Fibroblast of the aortic adventitia (primary cell): ENCODE results near the gene CORO2B. TPM values are rescaled to one million over a fixed set of nuclear protein-coding genes. Genes with fewer than 3 reads are reported as not detected.
"Not testable (repeated sequence)": the region's sequence is repeated elsewhere in the genome, so short reads cannot be mapped to it uniquely, and the experiment has no call there.

Experiments used
- DNase-seq: peaks from one replicate; pipeline ENCODE4 v3.0.0-alpha.2; 2010; ENCODE audit warnings: low read depth
- H3K4me3 ChIP-seq: 2 replicates; pipeline ENCODE4 v1.5.1; 2011; ENCODE audit warnings: low read depth, mild to moderate bottlenecking, control low read depth, low read length, moderate library complexity
- total RNA-seq: library from RNA; depleted of rRNA; stranded (reverse); fragments of >200 nt; gene quantifications from 2 replicates; pipeline ENCODE4 v1.2.3, GENCODE V29; 2012; ENCODE audit warnings: low replicate concordance
- TF ChIP-seq, protein P1 (sequence below): IDR thresholded peaks from 2 replicates; pipeline ENCODE4 v1.5.1; 2011; ENCODE audit warnings: mild to moderate bottlenecking, low read length, control low read depth, inconsistent platforms; ENCODE audit not compliant: insufficient read depth

Gene CORO2B
- total RNA-seq, 1 donor, result 23.3 TPM

DNA sequence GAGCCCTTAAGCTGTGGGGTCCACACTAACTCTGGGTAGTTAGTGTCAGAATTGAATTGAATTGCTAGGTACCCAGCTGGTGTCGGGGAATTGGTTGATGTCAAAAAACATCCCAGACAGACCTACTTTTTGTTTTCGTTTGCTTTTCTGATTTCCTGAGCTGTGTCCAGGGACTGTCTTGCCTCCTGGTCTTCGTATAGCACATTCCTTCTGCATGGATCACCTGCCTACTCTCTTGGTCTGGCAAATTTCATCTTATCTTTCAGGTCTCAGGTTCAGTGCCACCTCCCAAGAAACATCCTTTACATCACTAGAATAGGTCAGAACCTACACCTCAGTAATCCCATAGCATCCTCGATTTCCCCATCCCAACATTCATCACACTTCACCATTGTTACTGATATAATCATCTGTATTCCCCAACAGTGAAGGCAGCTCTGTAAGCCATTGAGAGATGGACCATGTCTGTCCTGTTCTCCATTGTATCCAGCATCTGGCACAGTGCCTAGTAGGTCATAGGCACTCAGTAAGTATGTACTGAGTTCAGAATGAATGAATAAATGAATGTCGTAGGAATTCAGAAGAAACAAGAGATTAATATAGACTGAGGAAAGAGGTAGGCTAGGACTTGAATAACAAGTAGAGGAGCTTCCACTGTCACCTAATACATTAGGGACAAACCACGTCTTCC is 160.7 kb downstream of the CORO2B start:
- TF ChIP-seq, protein P1, sequence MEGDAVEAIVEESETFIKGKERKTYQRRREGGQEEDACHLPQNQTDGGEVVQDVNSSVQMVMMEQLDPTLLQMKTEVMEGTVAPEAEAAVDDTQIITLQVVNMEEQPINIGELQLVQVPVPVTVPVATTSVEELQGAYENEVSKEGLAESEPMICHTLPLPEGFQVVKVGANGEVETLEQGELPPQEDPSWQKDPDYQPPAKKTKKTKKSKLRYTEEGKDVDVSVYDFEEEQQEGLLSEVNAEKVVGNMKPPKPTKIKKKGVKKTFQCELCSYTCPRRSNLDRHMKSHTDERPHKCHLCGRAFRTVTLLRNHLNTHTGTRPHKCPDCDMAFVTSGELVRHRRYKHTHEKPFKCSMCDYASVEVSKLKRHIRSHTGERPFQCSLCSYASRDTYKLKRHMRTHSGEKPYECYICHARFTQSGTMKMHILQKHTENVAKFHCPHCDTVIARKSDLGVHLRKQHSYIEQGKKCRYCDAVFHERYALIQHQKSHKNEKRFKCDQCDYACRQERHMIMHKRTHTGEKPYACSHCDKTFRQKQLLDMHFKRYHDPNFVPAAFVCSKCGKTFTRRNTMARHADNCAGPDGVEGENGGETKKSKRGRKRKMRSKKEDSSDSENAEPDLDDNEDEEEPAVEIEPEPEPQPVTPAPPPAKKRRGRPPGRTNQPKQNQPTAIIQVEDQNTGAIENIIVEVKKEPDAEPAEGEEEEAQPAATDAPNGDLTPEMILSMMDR, result no peak
- H3K4me3 ChIP-seq, result no peak overlapping the region
- DNase-seq, result peak; percentile 18

DNA sequence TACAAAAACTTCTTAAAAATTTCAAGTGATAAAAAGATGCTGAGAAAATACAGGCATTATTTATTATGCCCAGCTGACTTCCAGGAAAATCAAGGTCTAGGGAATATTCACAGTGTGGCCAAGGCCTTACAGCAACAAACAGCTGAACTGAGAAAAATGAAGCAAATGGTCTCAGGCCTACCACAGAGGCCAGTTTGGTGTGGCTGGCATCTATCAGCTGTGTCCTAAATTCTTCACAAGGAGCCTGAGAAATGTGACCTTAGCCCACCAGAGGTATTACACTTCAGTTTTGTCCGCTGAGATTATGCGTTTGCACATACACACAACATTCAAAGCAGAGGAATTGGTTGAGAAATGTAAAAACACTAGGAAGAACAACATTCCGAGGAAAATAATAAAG is 164.5 kb downstream of the CORO2B start:
- TF ChIP-seq, protein P1, result no peak
- H3K4me3 ChIP-seq, result no peak overlapping the region
- no peak for DNase-seq

DNA sequence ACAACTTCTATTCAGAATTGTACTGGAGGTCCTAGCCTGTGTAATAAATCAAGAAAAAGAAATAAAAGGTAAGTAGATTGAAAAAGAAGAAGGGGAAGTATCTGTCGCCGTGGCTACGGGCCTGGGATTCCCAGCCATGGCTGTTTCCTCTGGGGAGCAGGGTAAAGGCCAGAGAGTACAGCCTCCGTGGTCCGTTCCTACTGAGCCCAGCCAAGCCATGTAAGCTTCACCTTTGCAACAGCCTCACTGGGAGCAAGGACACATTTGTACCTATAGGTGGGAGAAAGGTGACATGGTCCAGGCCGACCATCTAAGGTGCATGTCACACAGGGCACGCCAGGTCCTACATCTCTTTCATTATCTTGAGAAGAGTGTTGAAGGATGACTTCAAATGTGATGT is 170.6 kb downstream of the CORO2B start:
- TF ChIP-seq, protein P1, result no peak
- no peak overlapping the region for H3K4me3 ChIP-seq
- no peak for DNase-seq

DNA sequence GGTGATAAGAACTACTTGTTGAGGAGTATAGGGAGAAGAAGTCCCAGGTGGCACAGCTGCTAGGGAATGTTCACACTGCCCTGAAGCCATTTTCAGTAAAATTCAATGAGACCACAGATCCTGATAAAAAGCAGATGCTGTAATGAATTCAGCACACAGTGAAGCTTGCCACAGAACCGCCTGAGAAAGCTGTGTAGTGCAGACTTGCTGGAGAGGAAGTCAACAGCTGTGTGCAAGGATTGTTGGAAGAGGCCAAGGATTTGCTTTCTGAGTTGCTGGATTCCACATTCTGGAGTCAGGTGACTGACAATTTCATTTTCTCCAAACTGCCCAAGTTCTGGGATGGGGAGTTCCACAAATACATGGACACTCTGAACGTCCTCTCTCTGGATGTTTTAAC is 171.0 kb downstream of the CORO2B start:
- no peak overlapping the region for H3K4me3 ChIP-seq
- peak; percentile 49 for DNase-seq
- TF ChIP-seq, protein P1, result no peak

DNA sequence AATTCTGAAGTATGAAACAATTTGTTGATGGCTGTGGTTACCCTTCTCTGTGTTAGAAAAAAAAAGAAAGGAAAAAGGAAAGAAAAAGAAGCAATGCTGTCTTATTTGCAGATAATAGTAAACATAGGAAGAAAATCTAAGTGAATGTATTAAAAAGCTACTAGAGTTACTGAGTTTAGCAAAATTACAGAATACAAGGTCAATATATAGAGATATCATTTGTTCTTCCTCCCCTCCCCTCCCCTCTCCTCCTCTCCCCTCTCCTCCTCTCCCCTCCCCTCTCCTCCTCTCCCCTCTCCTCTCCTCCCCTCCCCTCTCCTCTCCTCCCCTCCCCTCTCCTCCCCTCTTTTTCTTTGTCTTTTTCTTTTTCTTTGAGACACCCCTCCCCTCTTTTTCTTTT is 172.8 kb downstream of the CORO2B start:
- no peak overlapping the region for H3K4me3 ChIP-seq
- DNase-seq, result no peak
- TF ChIP-seq, protein P1, result no peak

DNA sequence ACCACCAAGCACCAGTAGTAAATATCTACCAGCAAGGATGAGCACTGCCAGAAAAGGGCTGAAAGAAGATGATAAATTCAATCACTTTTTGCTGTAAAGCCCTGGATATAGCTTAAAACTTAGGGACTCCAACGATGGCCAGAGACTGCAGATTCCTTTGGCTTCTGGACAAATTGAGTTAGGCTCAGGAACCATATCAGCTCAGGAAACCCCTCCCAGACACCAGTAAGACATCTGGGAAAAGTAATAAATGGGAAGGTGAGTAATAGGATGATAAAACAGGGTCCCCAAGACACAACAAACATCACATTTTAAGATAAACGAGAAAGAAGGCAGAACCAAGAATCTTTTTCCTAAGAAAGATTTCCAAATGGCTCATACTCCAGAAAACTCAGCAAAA is 176.9 kb downstream of the CORO2B start:
- TF ChIP-seq, protein P1, result no peak
- no peak overlapping the region for H3K4me3 ChIP-seq
- DNase-seq, result no peak

DNA sequence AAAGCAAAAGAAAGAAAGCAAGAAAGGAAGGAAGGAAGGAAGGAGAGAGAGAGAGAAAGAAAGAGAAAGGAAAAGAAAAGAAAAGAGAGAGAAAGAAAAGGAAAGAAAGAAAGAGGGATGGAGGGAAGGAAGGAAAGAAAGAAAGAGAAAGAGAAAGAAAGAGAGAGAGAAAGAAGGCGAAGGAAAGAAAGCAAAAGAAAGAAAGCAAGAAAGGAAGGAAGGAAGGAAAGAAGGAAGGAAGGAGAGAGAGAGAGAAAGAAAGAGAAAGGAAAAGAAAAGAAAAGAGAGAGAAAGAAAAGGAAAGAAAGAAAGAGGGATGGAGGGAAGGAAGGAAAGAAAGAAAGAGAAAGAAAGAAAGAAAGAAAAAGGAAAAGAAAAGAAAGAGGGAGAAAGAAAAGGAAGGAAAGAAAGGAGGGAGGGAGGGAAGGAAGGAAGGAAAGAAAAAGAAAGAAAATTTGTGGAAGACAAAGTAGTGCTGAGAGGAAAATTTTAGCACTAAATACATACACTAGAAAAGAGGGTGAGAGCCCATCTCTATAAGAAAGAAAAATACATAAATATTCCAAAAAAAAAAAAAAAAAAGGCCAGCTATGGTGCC is 181.3 kb downstream of the CORO2B start:
- DNase-seq, H3K4me3 ChIP-seq: not testable (repeated sequence)
